A673 (cell line): ENCODE data around the gene CFAP100.

ENCODE experiments used
- EZH2 ChIP-seq: fragments of 200-600 bp; sonication (generic); IDR thresholded peaks from 2 replicates; pipeline ENCODE4 v1.6.1; 2017; ENCODE audit warnings: borderline replicate concordance, low read depth, mild to moderate bottlenecking, mixed read lengths, antibody characterized with exemption, low read length; ENCODE audit not compliant: poor library complexity, severe bottlenecking
- TF ChIP-seq, protein P1 (sequence below): fragments of 300-800, 200-600 bp; sonication (generic); conservative IDR thresholded peaks from 2 replicates; pipeline ENCODE4 v1.5.1; 2017; ENCODE audit warnings: low read depth, mild to moderate bottlenecking, antibody characterized with exemption, low read length, moderate library complexity, mixed read lengths

DNA sequence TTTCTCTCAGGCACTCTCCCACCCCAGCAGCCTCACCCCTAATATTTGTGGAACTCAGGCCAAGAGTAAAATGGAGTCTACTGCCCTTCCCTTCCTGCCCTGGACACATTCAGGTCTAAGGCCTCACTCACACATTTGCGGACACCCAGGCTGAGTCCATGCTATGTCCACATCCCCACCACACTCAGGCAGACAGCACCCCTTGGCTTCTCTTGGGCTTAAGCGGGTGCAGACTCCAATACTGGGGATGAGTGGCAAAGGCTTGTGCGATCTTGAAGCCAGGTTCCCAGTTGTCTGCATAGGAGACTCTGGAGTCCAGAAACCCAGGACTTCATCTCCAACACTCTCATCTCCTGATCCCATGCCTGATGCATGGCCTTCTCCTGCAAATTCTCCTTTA, 17.5 kb upstream of the CFAP100 start:
- TF ChIP-seq, protein P1, sequence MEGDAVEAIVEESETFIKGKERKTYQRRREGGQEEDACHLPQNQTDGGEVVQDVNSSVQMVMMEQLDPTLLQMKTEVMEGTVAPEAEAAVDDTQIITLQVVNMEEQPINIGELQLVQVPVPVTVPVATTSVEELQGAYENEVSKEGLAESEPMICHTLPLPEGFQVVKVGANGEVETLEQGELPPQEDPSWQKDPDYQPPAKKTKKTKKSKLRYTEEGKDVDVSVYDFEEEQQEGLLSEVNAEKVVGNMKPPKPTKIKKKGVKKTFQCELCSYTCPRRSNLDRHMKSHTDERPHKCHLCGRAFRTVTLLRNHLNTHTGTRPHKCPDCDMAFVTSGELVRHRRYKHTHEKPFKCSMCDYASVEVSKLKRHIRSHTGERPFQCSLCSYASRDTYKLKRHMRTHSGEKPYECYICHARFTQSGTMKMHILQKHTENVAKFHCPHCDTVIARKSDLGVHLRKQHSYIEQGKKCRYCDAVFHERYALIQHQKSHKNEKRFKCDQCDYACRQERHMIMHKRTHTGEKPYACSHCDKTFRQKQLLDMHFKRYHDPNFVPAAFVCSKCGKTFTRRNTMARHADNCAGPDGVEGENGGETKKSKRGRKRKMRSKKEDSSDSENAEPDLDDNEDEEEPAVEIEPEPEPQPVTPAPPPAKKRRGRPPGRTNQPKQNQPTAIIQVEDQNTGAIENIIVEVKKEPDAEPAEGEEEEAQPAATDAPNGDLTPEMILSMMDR: no peak
- no peak for TF ChIP-seq EZH2
